ELF-1 (cell line): ENCODE measurements around the gene APELA.
"Not testable (repeated sequence)": the region's sequence is repeated elsewhere in the genome, so short reads cannot be mapped to it uniquely, and the experiment has no call there.

ENCODE experiments used
- DNase-seq: peaks from one replicate; pipeline ENCODE4 v3.0.0-alpha.2; 2016; ENCODE audit warnings: low read depth, low spot score

The APELA gene

GRCh38 chr4:164924670-164925238 is 47.8 kb downstream of the APELA start:
- no peak for DNase-seq

GRCh38 chr4:164926301-164926700 is 49.3 kb downstream of the APELA start:
- no peak for DNase-seq

- not testable (repeated sequence) for DNase-seq
Observed at GRCh38 chr4:164927101-164927500, 50.1 kb downstream of the APELA start.

- DNase-seq: no peak
Observed at GRCh38 chr4:164930647-164931046, 53.7 kb downstream of the APELA start.

- peak; percentile 44 for DNase-seq
Observed at GRCh38 chr4:164931551-164932324, 54.8 kb downstream of the APELA start.

GRCh38 chr4:164933244-164933643 is 56.3 kb downstream of the APELA start:
- DNase-seq: no peak

- peak; percentile 72 for DNase-seq
Observed at GRCh38 chr4:164935363-164935762, 58.4 kb downstream of the APELA start.

- DNase-seq: not testable (repeated sequence)
Observed at GRCh38 chr4:164935865-164936606, 59.1 kb downstream of the APELA start.

GRCh38 chr4:164937576-164938270 is 60.7 kb downstream of the APELA start:
- DNase-seq: peak; percentile 65

- peak; percentile 69 for DNase-seq
Observed at GRCh38 chr4:164943192-164943591, 66.2 kb downstream of the APELA start.

- no peak for DNase-seq
Observed at GRCh38 chr4:164945146-164945545, 68.2 kb downstream of the APELA start.

GRCh38 chr4:164946810-164947209 is 69.8 kb downstream of the APELA start:
- DNase-seq: no peak
